SK-N-SH (cell line): ENCODE results near the gene MFSD11.

Source experiments
- POLR2AphosphoS5 ChIP-seq: IDR thresholded peaks from 2 replicates; pipeline ENCODE4 v1.6.1; 2012; ENCODE audit warnings: low read depth, low read length
- RXRA ChIP-seq: IDR thresholded peaks from 2 replicates; pipeline ENCODE4 v1.4.0; 2012; ENCODE audit warnings: low read depth, mild to moderate bottlenecking, borderline replicate concordance
- TF ChIP-seq, protein P1 (sequence below): fragments of 200-600 bp; sonication (generic); IDR thresholded peaks from 2 replicates; pipeline ENCODE4 v1.6.1; 2017; ENCODE audit warnings: antibody characterized with exemption, mild to moderate bottlenecking, moderate library complexity

- TF ChIP-seq, protein P1, sequence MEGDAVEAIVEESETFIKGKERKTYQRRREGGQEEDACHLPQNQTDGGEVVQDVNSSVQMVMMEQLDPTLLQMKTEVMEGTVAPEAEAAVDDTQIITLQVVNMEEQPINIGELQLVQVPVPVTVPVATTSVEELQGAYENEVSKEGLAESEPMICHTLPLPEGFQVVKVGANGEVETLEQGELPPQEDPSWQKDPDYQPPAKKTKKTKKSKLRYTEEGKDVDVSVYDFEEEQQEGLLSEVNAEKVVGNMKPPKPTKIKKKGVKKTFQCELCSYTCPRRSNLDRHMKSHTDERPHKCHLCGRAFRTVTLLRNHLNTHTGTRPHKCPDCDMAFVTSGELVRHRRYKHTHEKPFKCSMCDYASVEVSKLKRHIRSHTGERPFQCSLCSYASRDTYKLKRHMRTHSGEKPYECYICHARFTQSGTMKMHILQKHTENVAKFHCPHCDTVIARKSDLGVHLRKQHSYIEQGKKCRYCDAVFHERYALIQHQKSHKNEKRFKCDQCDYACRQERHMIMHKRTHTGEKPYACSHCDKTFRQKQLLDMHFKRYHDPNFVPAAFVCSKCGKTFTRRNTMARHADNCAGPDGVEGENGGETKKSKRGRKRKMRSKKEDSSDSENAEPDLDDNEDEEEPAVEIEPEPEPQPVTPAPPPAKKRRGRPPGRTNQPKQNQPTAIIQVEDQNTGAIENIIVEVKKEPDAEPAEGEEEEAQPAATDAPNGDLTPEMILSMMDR = no peak
- TF ChIP-seq POLR2AphosphoS5 (no peak), RXRA (no peak)
Measured at GRCh38 chr17:76792348-76792747, 54.4 kb downstream of the MFSD11 start.
